A673 (cell line): ENCODE results near the gene PAX7. TPM values are rescaled to one million over a fixed set of nuclear protein-coding genes. Genes with fewer than 3 reads are reported as not detected.

Experiments used
- BruUV-seq: library from RNA; stranded (reverse); fragments of 400-500 nt; replicated peaks from 2 replicates; lab custom pipeline; 2021; lab: Mats Ljungman, UMichigan
- CTCF ChIA-PET: fragments of 300-600 bp; sonication (Branson Sonifier 250); formaldehyde crosslinking; loops from one replicate; lab custom pipeline; 2022; ENCODE audit warnings: antibody characterized with exemption; lab: Charles Lee
- POLR2A ChIA-PET: fragments of 300-600 bp; sonication (Branson Sonifier 250); formaldehyde crosslinking; loops from one replicate; lab custom pipeline; 2022; ENCODE audit warnings: antibody characterized with exemption; ENCODE audit not compliant: low non-redundant PET; lab: Charles Lee
- DNase-seq: peaks from one replicate; pipeline ENCODE4 v3.0.0-alpha.2; 2015; ENCODE audit warnings: low spot score
- H3K27ac ChIP-seq: fragments of 200-600 bp; sonication (generic); 2 replicates; pipeline ENCODE4 v1.5.1; 2016; ENCODE audit warnings: mixed run types, low read depth, mild to moderate bottlenecking, mixed read lengths, antibody characterized with exemption, low read length; ENCODE audit not compliant: poor library complexity, severe bottlenecking
- H3K27me3 ChIP-seq: fragments of 200-600 bp; sonication (generic); replicated peaks from 2 replicates; pipeline ENCODE4 v1.6.1; 2017; ENCODE audit warnings: mixed run types, low read depth, mild to moderate bottlenecking, mixed read lengths, antibody characterized with exemption, low read length; ENCODE audit not compliant: insufficient read depth, poor library complexity
- H3K36me3 ChIP-seq: fragments of 200-600 bp; sonication (generic); 2 replicates; pipeline ENCODE4 v1.6.1; 2016; ENCODE audit warnings: mixed run types, mild to moderate bottlenecking, mixed read lengths, antibody characterized with exemption, low read length; ENCODE audit not compliant: insufficient read depth, poor library complexity, severe bottlenecking
- H3K4me1 ChIP-seq: fragments of 200-600 bp; sonication (generic); 2 replicates; pipeline ENCODE4 v1.6.1; 2017; ENCODE audit warnings: mixed run types, mild to moderate bottlenecking, mixed read lengths, antibody characterized with exemption, low read length; ENCODE audit not compliant: insufficient read depth, poor library complexity, severe bottlenecking
- H3K4me3 ChIP-seq: fragments of 200-600 bp; sonication (generic); 2 replicates; pipeline ENCODE4 v1.5.1; 2016; ENCODE audit warnings: low read depth, mixed run types, mild to moderate bottlenecking, mixed read lengths, low read length; ENCODE audit not compliant: poor library complexity, severe bottlenecking
- H3K9me3 ChIP-seq: fragments of 200-600 bp; sonication (generic); 2 replicates; pipeline ENCODE4 v1.6.1; 2016; ENCODE audit warnings: mixed run types, low read depth, mild to moderate bottlenecking, mixed read lengths, antibody characterized with exemption, low read length; ENCODE audit not compliant: poor library complexity, severe bottlenecking
- EZH2 ChIP-seq: fragments of 200-600 bp; sonication (generic); IDR thresholded peaks from 2 replicates; pipeline ENCODE4 v1.6.1; 2017; ENCODE audit warnings: borderline replicate concordance, low read depth, mild to moderate bottlenecking, mixed read lengths, antibody characterized with exemption, low read length; ENCODE audit not compliant: poor library complexity, severe bottlenecking
- intact Hi-C: fragments of 100-400 bp; cut with micrococcal nuclease; formaldehyde crosslinking; loops from one replicate; pipeline ENCODE4 v1.10.0; 2022; ENCODE audit not compliant: unreplicated experiment
- total RNA-seq: library from RNA; stranded (reverse); gene quantifications from 2 replicates; pipeline ENCODE4 v1.2.3, GENCODE V29; 2021
- TF ChIP-seq, protein P1 (sequence below): fragments of 300-800, 200-600 bp; sonication (generic); conservative IDR thresholded peaks from 2 replicates; pipeline ENCODE4 v1.5.1; 2017; ENCODE audit warnings: low read depth, mild to moderate bottlenecking, antibody characterized with exemption, low read length, moderate library complexity, mixed read lengths

The PAX7 gene
- total RNA-seq, 1 experiment from 2014 or later: 36.5 TPM

DNA sequence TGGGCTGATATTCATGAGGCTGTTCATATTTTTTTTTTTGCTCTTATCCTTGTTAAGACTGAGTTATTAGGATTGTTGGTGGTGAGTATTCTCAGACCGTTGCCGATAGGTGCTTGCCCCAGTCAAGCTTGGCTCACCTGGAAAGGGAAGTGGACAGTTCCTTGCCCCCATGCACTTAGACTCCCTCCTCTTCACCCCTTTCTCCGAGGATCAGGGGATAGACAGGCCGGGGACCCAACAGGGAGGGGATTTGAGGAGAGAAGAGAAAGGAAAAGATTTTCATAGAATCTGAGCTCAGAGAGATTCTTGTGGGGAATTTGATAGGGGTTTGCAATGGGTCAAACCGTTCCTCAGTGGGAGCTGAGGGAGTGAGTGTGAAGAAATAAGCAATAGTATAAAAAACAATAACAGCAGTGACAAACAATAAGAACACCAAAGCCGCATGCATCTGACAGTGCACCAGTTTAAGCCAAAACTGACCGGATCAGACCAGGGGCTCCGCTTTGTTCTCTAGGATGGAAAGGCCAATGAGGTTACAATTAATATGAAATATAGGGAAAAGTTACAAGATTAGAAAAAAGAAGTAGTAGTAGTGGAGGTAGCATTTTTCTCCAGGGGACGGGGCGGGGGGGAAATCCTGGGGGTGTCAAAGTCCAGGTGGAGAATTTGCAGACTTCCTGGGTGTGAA is 8.9 kb downstream of the PAX7 start:
- Histone ChIP-seq H3K36me3 (peaks cover 10% of the 10 kb centered on the region), H3K27me3 (peaks cover 27% of the 10 kb centered on the region), H3K27ac (peak overlapping the region; percentile 72), H3K4me1 (peaks cover 66% of the 10 kb centered on the region), H3K4me3 (peak overlapping the region; percentile 44), H3K9me3 (no peaks in the 10 kb centered on the region)
- DNase-seq: no peak
- intact Hi-C loops: no loop called here
- ChIA-PET CTCF (no interaction called here), POLR2A (no interaction called here)
- BruUV-seq: no TSS peak
- TF ChIP-seq EZH2: no peak
- TF ChIP-seq, protein P1, sequence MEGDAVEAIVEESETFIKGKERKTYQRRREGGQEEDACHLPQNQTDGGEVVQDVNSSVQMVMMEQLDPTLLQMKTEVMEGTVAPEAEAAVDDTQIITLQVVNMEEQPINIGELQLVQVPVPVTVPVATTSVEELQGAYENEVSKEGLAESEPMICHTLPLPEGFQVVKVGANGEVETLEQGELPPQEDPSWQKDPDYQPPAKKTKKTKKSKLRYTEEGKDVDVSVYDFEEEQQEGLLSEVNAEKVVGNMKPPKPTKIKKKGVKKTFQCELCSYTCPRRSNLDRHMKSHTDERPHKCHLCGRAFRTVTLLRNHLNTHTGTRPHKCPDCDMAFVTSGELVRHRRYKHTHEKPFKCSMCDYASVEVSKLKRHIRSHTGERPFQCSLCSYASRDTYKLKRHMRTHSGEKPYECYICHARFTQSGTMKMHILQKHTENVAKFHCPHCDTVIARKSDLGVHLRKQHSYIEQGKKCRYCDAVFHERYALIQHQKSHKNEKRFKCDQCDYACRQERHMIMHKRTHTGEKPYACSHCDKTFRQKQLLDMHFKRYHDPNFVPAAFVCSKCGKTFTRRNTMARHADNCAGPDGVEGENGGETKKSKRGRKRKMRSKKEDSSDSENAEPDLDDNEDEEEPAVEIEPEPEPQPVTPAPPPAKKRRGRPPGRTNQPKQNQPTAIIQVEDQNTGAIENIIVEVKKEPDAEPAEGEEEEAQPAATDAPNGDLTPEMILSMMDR: no peak

DNA sequence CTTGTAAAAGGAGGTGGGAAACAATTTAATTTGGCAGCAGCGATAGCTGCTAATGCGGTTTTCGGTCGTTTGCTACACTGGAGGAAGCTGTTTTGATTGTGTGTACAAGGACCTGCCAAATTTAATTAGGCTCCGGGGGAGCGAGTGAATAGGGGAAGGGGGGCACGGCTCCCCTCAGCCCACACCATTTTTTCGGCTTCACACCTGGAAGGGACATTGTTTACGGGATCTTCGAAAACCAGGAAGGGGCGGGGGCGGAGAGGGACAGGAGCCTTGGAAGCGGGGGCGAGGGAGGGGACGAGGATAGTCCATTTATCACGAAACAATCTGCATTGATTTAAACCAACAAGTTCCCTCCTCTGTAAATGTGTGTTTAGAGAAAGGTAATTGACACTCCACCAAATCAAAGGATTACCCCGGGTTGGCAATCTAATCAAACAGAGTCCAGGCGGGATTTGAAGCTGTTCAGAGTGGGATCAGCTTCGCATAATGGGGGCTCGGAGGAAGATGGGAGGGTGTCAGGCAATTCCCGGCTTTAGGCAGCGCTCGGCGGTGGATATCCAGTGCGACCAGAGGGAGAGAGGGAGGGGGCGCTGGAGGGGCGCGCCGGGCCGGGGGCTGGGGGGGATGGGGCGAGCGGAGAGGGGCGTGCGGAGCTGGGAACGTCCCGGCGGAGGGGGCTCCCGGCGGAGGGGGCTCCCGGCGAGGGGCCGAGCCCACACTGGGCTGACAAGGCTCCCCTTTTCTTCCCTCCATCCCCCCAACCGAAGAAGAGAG is 9.8 kb downstream of the PAX7 start:
- intact Hi-C loops: no loop called here
- H3K36me3 ChIP-seq: peaks cover 10% of the 10 kb centered on the region
- H3K27me3 ChIP-seq: peaks cover 21% of the 10 kb centered on the region
- peak overlapping the region; percentile 44 for H3K4me3 ChIP-seq
- no peaks in the 10 kb centered on the region for H3K9me3 ChIP-seq
- peak; percentile 56 for DNase-seq
- H3K27ac ChIP-seq: peak overlapping the region; percentile 72
- ChIA-PET POLR2A (no interaction called here), CTCF (no interaction called here)
- no peak for TF ChIP-seq EZH2
- TF ChIP-seq, protein P1: no peak
- no TSS peak for BruUV-seq
- peaks cover 66% of the 10 kb centered on the region for H3K4me1 ChIP-seq

DNA sequence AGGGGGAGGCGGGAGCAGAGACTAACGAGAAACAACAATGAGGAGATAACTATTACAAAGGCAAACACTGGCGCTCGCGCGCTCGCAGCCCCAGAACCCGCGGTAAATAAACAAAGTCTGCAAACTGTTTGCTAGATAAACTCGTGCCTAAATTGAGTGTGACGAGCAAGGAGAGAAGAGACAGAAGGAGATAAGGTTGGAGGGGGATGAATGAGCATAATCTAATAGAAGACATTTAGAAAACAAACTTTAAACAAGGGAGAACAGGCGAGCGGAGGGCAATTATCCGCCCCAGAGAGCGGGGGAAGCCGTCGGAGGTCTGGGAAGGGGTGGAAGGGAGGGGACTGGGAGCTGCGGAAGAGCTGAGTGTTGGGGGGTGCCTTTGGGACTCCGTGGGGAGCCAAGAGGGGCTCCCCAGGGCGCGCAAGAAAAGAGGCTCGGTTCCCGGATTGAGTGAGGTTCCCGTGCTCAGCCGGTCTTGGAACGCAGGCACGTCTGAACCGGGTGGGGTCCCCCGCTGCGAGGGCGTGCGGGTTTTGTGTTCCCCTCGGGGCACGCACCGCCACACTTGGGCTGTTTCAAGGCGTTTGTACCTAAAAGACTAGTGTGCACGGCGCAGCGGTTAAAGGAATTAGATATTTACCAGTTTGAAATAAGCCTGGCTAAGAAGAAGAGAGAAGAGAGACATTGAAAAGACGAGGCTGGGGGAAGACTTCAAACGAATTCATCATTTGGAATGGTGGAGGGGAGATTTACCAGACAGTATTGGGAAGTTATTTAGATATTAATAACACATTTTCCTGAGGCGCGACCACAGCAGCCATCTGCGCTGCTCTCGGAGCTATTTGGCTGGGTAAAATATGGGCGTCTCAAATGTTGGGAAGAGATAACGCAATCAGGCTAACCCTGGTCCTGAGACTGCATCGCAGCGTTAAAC is 10.6 kb downstream of the PAX7 start:
- ChIA-PET CTCF (no interaction called here), POLR2A (no interaction called here)
- Histone ChIP-seq H3K4me1 (peaks cover 74% of the 10 kb centered on the region), H3K36me3 (peaks cover 5% of the 10 kb centered on the region), H3K9me3 (no peaks in the 10 kb centered on the region), H3K4me3 (peak overlapping the region; percentile 44), H3K27me3 (peaks cover 21% of the 10 kb centered on the region), H3K27ac (peak overlapping the region; percentile 72)
- no TSS peak for BruUV-seq
- peak; percentile 62 for DNase-seq
- intact Hi-C loops: no loop called here
- TF ChIP-seq EZH2: peak; percentile 48
- TF ChIP-seq, protein P1: no peak
